CD4-positive, alpha-beta T cell treated with Interleukin-4 for 4 hours (primary cell): ENCODE results near the gene TAS1R3.
"Not testable (repeated sequence)": the region's sequence is repeated elsewhere in the genome, so short reads cannot be mapped to it uniquely, and the experiment has no call there.

Experiments used
- DNase-seq: peaks from one replicate; pipeline ENCODE4 v3.0.0-alpha.2; 2020

Gene TAS1R3

DNA sequence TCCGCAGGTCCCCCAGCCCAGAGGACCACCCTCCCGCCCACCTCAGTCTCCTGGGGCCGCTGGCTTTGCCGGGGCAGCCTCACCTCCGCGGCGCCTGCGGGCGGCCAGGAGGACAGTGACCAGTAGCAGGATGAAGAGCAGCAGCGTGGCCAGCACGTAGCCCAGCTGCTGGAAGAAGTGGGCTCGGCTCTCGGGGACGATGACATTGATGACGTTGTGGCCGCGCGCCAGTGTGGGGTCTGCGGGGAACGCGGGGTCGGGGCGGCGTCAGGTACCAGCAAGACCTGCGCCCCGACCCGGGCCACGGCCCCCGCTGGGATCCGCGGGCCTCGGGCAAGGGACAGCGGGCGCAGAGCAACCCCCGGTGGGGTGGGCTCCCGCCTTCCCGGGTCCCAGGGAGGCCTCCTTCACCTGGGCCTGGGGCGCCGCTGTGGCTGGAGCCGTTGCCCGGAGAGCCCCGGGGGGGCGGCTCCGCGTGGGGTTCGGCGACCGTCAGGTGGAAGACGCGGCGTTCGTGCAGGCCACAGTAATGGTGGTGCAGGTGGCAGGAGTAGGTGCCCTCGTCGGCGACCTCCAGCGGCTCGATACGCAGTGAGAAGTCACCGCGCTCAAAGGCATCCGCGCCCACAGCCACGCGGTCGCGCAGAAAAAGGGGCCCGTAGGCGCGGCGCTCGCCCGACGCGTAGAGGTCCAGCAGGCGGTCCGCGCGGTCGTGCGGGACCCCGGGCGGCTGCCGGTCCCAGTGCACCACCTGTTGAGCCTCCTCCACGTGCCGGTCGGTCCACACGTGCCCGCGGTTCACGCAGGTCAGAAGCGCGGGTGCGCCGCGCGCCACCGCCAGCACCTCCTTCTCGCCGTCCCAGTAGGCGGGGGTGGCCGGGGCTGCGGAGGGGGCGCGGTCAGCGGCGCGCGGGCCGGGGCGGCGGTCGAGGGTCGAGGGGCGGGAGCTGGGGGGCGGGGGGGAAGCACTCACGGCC lies 23.5 kb downstream of the TAS1R3 start:
- no peak for DNase-seq

GRCh38 chr1:1355416-1355815 lies 24.3 kb downstream of the TAS1R3 start:
- no peak for DNase-seq

DNA sequence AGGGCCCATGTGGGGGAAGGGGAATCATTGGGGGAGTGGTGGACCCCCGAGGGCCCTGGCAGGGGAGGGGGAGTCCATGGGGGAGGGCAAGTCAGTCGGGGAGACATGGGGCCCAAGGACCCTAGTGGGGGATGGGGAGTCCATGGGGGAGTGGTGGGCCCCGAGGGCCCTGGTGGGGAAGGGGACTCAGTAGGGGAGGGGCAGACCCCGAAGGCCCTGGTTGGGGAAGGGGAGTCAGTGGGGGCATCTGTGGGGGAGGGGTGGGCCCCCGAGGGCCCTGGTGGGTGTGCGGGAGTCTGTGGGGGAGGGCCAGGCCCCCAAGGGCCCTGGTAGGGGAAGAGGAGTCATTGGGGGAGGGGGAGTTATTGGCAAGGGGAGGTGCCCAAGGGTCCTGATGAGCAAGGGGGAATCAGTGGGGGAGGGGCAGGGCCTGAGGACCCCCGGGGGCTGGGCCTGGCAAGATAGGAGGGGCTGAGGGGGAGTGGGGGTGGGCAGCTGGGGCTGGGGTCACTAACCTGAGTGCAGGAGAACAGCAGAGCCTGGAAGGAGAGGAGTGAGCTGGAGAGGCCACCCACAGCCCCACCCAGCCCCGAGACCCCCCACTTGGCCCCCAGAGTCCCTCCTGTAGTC lies 25.2 kb downstream of the TAS1R3 start:
- DNase-seq, result no peak

- no peak for DNase-seq
Observed at GRCh38 chr1:1356796-1357401, 25.8 kb downstream of the TAS1R3 start.

DNA sequence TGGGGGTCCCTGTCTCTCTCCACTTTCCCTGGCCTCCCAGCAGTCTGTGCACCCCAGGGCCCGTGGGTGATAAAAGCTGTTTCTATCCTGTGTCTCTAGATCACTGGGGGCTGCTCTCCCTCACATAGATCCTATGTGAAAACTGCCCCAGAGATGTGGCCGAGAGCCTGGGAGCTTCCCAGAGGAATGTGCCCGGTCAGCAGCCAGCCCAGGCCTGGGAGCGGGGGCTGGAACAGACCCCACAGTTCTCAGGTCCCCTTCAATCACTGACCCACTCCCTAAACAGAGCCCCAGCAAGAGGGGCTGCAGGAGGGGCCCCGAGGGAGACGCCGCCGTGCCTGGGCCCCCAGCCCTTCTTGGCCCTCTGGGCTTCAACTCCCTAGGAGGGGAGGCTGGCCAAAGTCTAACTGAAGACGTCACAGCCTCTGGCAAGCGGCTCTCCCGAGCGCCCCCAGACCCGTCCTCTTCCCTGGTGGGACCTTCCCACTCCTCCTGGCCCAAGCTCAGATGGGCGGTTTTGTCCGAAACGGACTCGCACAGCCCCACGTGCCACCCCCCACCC lies 26.9 kb downstream of the TAS1R3 start:
- DNase-seq, result no peak

GRCh38 chr1:1358433-1359271 lies 27.6 kb downstream of the TAS1R3 start, which contains the start of gene MXRA8:
MXRA8 (minus strand) TSS chr1:1358555; CDS start chr1:1358504, 51 bp downstream.
- DNase-seq, result no peak

DNA sequence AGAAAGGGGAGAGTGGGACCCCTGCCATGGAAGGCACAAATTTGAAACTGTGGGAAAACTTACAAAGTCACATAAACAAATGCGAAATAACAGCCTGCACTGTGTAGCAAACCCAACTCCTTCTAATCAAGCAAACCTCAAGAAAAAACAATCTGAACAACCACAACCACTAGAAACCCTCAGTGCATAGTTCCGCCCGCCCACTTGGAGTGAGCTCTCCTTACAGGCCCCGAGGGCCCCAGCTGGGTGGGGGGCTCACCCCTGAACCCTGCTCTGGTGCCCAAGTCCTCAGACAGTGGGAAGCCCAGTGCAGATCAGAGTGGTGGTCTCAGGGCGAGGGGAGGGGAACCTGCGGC lies 28.2 kb downstream of the TAS1R3 start:
- no peak for DNase-seq

- no peak for DNase-seq
Observed at GRCh38 chr1:1359664-1360468, 28.8 kb downstream of the TAS1R3 start.

GRCh38 chr1:1360506-1361169 lies 29.6 kb downstream of the TAS1R3 start:
- DNase-seq, result no peak

GRCh38 chr1:1361233-1361981 lies 30.3 kb downstream of the TAS1R3 start:
- DNase-seq, result no peak

DNA sequence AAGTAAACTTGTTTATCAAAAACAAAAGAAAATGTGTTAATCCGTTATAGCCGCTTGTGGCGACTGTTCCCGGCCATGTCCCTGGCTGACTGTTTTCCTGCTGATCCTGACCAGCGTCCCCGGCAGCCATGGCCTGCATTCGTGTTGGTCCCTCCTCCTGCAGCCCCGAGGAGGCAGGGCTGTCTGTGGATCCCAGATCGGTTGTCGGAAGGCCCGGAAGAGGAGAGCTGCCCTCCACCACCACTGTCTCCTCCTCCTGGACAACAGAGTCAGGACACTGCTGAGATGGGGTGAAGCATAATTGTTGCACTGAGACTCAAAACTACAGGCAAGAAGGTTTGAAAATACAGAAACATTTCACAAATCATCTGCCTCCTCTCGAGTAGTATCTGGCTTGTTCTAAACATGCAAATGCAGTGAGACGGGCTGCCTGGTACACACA lies 30.9 kb downstream of the TAS1R3 start:
- DNase-seq, result no peak

DNA sequence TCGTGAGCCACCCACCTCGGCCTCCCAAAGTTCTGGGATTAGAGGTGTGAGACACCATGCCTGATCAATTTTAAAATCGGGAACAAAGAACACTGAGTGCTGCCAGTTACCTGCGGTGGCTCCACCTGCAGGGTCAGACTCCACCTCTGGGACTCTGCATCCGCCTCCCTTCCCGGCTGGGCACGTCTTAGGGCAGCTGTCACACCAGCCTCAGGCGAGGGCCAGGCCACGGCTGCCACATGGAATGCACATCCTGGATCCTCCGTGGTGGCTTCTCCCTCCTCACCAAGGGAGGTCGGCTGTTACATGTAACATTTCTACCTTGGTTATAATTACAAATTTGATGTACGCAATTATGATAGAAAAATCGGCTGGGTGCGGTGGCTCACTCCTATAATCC lies 33.2 kb downstream of the TAS1R3 start:
- DNase-seq, result no peak

GRCh38 chr1:1365875-1366698 lies 35.0 kb downstream of the TAS1R3 start:
- DNase-seq, result no peak

GRCh38 chr1:1366699-1367066 lies 35.6 kb downstream of the TAS1R3 start:
- no peak for DNase-seq

GRCh38 chr1:1367315-1367714 lies 36.2 kb downstream of the TAS1R3 start:
- no peak for DNase-seq

DNA sequence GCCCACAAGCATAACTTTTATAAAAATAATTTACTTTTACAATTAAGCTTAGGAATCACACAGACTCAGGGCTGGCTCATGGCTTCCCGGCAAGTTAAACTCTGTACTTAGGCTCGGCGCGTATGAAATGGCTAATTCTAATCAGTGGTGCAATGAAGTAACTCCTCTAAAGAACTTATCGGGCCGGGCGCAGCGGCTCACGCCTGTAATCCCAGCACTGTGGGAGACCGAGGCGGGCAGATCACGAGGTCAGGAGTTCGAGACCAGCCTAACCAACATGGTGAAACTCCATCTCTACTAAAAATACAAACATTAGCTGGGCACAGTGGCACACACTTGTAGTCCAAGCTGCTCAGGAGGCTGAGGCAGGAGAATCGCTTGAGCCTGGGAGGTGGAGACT lies 39.0 kb downstream of the TAS1R3 start:
- not testable (repeated sequence) for DNase-seq

DNA sequence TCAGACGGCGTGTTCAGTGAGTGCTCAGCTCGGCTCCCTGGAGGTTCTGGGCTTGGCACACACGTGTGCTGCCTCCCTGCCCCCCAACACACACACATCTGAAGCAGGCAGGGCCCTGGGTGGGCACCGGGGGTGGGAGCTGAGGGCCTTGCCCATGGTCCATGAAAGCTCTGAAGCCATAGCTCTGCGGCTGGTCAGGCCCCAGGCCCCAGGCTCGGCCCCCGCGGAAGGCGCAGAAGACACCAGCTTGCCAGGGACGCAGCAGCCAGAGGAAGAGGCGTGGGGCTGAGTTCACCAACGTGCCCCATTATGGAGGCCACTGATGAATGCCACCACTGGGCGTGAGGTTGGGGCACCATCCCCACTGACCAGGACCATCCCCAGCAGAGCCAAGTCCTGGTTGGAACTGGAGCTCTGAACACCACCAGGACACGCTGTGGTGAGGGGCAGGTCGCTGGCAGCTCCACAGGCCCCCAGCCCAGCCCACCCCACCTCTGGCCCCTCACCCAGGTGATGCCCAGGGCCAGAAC lies 39.8 kb downstream of the TAS1R3 start:
- DNase-seq, result no peak

DNA sequence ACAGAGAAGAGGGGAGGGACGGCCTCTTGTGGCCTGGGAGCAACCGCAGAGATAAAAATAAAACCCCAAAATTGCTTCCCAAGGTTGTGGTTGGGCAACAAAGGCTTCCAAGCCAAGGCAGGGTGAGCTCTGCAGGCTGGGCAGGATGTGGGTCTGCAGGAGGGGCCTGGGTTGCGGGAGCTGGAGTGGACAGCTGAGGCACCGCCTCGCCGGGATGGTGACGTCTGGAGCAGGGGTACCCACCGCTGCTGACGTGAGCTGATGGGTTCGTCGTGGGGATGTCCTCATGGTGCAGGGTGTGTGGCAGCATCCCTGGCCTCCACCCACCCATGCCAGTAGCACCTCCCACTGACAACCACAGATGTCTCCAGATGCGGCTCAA lies 40.3 kb downstream of the TAS1R3 start:
- peak; percentile 43 for DNase-seq
